Right lobe of liver (tissue), 6 donors: Measurements from ENCODE around the gene FLNB. TPM values are rescaled to one million over a fixed set of nuclear protein-coding genes. Genes with fewer than 3 reads are reported as not detected.
"Not testable (repeated sequence)": the region's sequence is repeated elsewhere in the genome, so short reads cannot be mapped to it uniquely, and the experiment has no call there.

Experiments used
- ATAC-seq, 4 donors: fragments of 200-7000 bp; cut with Tn5 transposase; one replicate each; pipeline ENCODE4 v1.9.1; 2020; ENCODE audit warnings: mild to moderate bottlenecking in 4 of 4, moderate library complexity in 4 of 4
- DNase-seq, 3 donors: peaks; one replicate each; pipeline ENCODE4 v3.0.0-alpha.2; 2020
- H3K27ac ChIP-seq, 3 donors: fragments of 200-600 bp; one replicate each; pipeline ENCODE4 v1.8.0; 2022
- H3K27me3 ChIP-seq, 2 donors: fragments of 200-600 bp; one replicate each; pipeline ENCODE4 v1.8.0; 2022
- H3K36me3 ChIP-seq, 4 donors: fragments of 200-600 bp; sonication (generic) in 1 of 4; one replicate each; pipeline versions ENCODE4 v1.5.1 to v1.8.0; 2017 to 2022; ENCODE audit warnings: control low read depth in 1 of 4
- H3K4me1 ChIP-seq, 4 donors: fragments of 200-600 bp; sonication (generic) in 1 of 4; one replicate each; pipeline versions ENCODE4 v1.5.1 to v1.8.0; 2017 to 2022; ENCODE audit warnings: control low read depth in 1 of 4
- H3K4me3 ChIP-seq, 3 donors: fragments of 200-600 bp; one replicate each; pipeline ENCODE4 v1.8.0; 2022
- H3K9me3 ChIP-seq, 4 donors: fragments of 200-600 bp; sonication (generic) in 1 of 4; one replicate each; pipeline versions ENCODE4 v1.5.1 to v1.8.0; 2017 to 2022; ENCODE audit warnings: control low read depth in 1 of 4
- CTCF ChIP-seq, 4 donors: fragments of 200-600 bp in 3 of 4; fragments of 450-650 bp in 1 of 4; IDR thresholded peaks; one replicate each; pipeline versions ENCODE4 v1.5.1 to v1.8.0; 2016 to 2022; ENCODE audit warnings: antibody characterized with exemption in 4 of 4, mild to moderate bottlenecking in 2 of 4
- POLR2A ChIP-seq: fragments of 450-650 bp; IDR thresholded peaks from one replicate; pipeline ENCODE4 v1.6.1; 2017; ENCODE audit warnings: antibody characterized with exemption, mild to moderate bottlenecking
- WGBS: methylation state at CpG from one replicate; pipeline ENCODE4 v1.1.6; 2018; ENCODE audit warnings: low coverage, low lambda C conversion rate; ENCODE audit not compliant: insufficient coverage; ENCODE audit errors: missing lambda C conversion rate; 5-methylcytosine and 5-hydroxymethylcytosine counted together
- intact Hi-C, 2 donors: fragments of 100-400 bp; cut with DNase I; formaldehyde crosslinking; loops; one replicate each; pipeline versions ENCODE4 v1.11.2 to v1.14.1; 2022
- total RNA-seq, 6 experiments: library from RNA; depleted of rRNA in 2 of 6; stranded (reverse); fragments of >200 nt in 2 of 6; fragmentation: NEBNext Ultra II Directional in 3 of 6; extraction: Animal tissue kit (Norgen Biotek cat#: 25700) in 3 of 6; gene quantifications; one replicate each; pipeline versions ENCODE4 v1.1.0 to v1.2.4, GENCODE V29; 2016 to 2023
- donor health status: DM: no; HTN: yes; CAD: no.
- donor health status: DM: no; HTN: no; CAD: no.
- donor health status: DM: no; HTN: no; CAD: no.
- donor health status: DM: no; HTN: yes; CAD: no.
- donor health status: DM: no; HTN: yes; CAD: no.

The FLNB gene
- total RNA-seq, 6 experiments from 2014 or later, result 48.4 to 109 (median 97.8) TPM

- TF ChIP-seq POLR2A (no peak), CTCF (IDR thresholded peaks at IDR 0.05) (no peak)
- no peak for ATAC-seq
- intact Hi-C loops, result no loop called here
Observed at GRCh38 chr3:57985176-57985983, 22.8 kb upstream of the FLNB start.

GRCh38 chr3:57985984-57986246 lies 22.3 kb upstream of the FLNB start:
- TF ChIP-seq POLR2A (no peak), CTCF (IDR thresholded peaks at IDR 0.05) (no peak)
- no peak overlapping the region for H3K27ac ChIP-seq
- no peaks in the 10 kb centered on the region for H3K27me3 ChIP-seq
- DNase-seq (no peak), ATAC-seq (no peak)
- intact Hi-C loops, result no loop called here
- no peak overlapping the region for H3K4me3 ChIP-seq
- no peaks in the 10 kb centered on the region for H3K36me3 ChIP-seq
- H3K9me3 ChIP-seq, result no peaks in the 10 kb centered on the region
- 93% methylated on average over 2 of the region's 2 CpGs for WGBS
- H3K4me1 ChIP-seq, result peaks cover 0 to 13% (median 3%) of the 10 kb centered on the region in 4 donors

More at GRCh38 chr3:57985176-57985983, 22.8 kb upstream of the FLNB start:
- 91% methylated on average over 9 of the region's 9 CpGs for WGBS
- Histone ChIP-seq H3K4me3 (no peak overlapping the region), H3K36me3 (no peaks in the 10 kb centered on the region), H3K4me1 (peaks cover 0 to 13% (median 3%) of the 10 kb centered on the region in 4 donors), H3K27me3 (no peaks in the 10 kb centered on the region), H3K27ac (no peak overlapping the region), H3K9me3 (no peaks in the 10 kb centered on the region)
- no peak for DNase-seq

GRCh38 chr3:57986261-57986660 lies 22.0 kb upstream of the FLNB start:
- H3K36me3 ChIP-seq, result no peaks in the 10 kb centered on the region
- H3K9me3 ChIP-seq, result no peaks in the 10 kb centered on the region
- H3K27me3 ChIP-seq, result no peaks in the 10 kb centered on the region
- ATAC-seq, result no peak
- H3K4me1 ChIP-seq, result peaks cover 0 to 13% (median 3%) of the 10 kb centered on the region in 4 donors
- intact Hi-C loops, result no loop called here
- TF ChIP-seq POLR2A (no peak), CTCF (IDR thresholded peaks at IDR 0.05) (no peak)
- H3K4me3 ChIP-seq, result no peak overlapping the region
- H3K27ac ChIP-seq, result no peak overlapping the region
- 95% methylated on average over 3 of the region's 4 CpGs for WGBS
- no peak for DNase-seq

GRCh38 chr3:57989198-57989597 lies 19.0 kb upstream of the FLNB start:
- 71% methylated on average over 8 of the region's 8 CpGs for WGBS

GRCh38 chr3:57989646-57990045 lies 18.6 kb upstream of the FLNB start:
- intact Hi-C loops, result no loop called here
- TF ChIP-seq POLR2A (no peak), CTCF (IDR thresholded peaks at IDR 0.05) (no peak)

More at GRCh38 chr3:57989198-57989597, 19.0 kb upstream of the FLNB start:
- H3K27me3 ChIP-seq, DNase-seq, H3K4me1 ChIP-seq, intact Hi-C loops, H3K9me3 ChIP-seq, ATAC-seq, H3K4me3 ChIP-seq, H3K36me3 ChIP-seq, H3K27ac ChIP-seq: not testable (repeated sequence)

More at GRCh38 chr3:57989646-57990045, 18.6 kb upstream of the FLNB start:
- no peak for DNase-seq
- Histone ChIP-seq H3K4me3 (no peak overlapping the region), H3K9me3 (no peaks in the 10 kb centered on the region), H3K27me3 (no peaks in the 10 kb centered on the region), H3K27ac (no peak overlapping the region), H3K4me1 (no peaks in the 10 kb centered on the region), H3K36me3 (no peaks in the 10 kb centered on the region)
- 100% methylated on average over 1 of the region's 1 CpG for WGBS
- ATAC-seq, result no peak
